ENCODE measurements around the gene CLIP4. TPM values are rescaled to one million over a fixed set of nuclear protein-coding genes. Genes with fewer than 3 reads are reported as not detected.

The CLIP4 gene
- total RNA-seq, 5 donors from 2014 or later (not counting 1 experiment from before 2014, with no cell fraction given) = 38.4 to 54.2 (median 47.7) TPM

- DNase-seq (no peak), ATAC-seq (replicated peaks in 1 of 4) (no peak)
- no peak overlapping the region for H3K27ac ChIP-seq (ENCODE audit: low read length)
- H3K9me3 ChIP-seq = no peaks in the 10 kb centered on the region
- no peaks in the 10 kb centered on the region for H3K9me3 Mint-ChIP-seq
- no peak overlapping the region for H3K4me3 Mint-ChIP-seq
- no peaks in the 10 kb centered on the region for H3K4me1 Mint-ChIP-seq
- 88% methylated on average over 5 of the region's 6 CpGs for WGBS (ENCODE audit: insufficient coverage)
- H3K36me3 ChIP-seq (ENCODE audit: control insufficient read depth in 2 of 2, extremely low read depth in 1 of 2, insufficient read depth in 1 of 2, low read length in 1 of 2) = no peaks in the 10 kb centered on the region
- no peaks in the 10 kb centered on the region for H3K36me3 Mint-ChIP-seq
- H3K4me3 ChIP-seq (ENCODE audit: control insufficient read depth in 1 of 2, extremely low read depth in 1 of 2, low read length in 1 of 2) = no peak overlapping the region
- H3K4me1 ChIP-seq (ENCODE audit: control insufficient read depth in 1 of 2, extremely low read depth in 1 of 2, insufficient read depth in 2 of 2, low read length in 2 of 2) = no peaks in the 10 kb centered on the region
- H3K27ac Mint-ChIP-seq = no peak overlapping the region
- ChIA-PET POLR2A (interaction anchor here in 1 of 2 donors (0.6 kb wide), 1 partner anchor 104 kb away, joined by 4 read pairs; no protein-coding TSS in a partner anchor), CTCF (no interaction called here)
- peaks cover 24 to 34% of the 10 kb centered on the region in 2 donors for H3K27me3 Mint-ChIP-seq
- H3K27me3 ChIP-seq (replicated peaks in 1 of 2; ENCODE audit: control insufficient read depth in 2 of 2, extremely low read depth in 1 of 2, insufficient read depth in 2 of 2, low read length in 1 of 2) = peaks cover 0 to 22% of the 10 kb centered on the region in 2 experiments
Measured at GRCh38 chr2:29236074-29236473, 120.9 kb downstream of the CLIP4 start.

- H3K36me3 Mint-ChIP-seq = no peaks in the 10 kb centered on the region
- POLR2A ChIA-PET = no interaction called here
Measured at GRCh38 chr2:29238497-29238896, 123.3 kb downstream of the CLIP4 start.

More at GRCh38 chr2:29238497-29238896, 123.3 kb downstream of the CLIP4 start:
- no peak overlapping the region for H3K27ac ChIP-seq (ENCODE audit: low read length)
- H3K27me3 ChIP-seq (replicated peaks in 1 of 2; ENCODE audit: control insufficient read depth in 2 of 2, extremely low read depth in 1 of 2, insufficient read depth in 2 of 2, low read length in 1 of 2) = peaks cover 0 to 25% of the 10 kb centered on the region in 2 experiments
- no peak overlapping the region for H3K4me3 ChIP-seq (ENCODE audit: control insufficient read depth in 1 of 2, extremely low read depth in 1 of 2, low read length in 1 of 2)
- Mint-ChIP-seq H3K4me3 (no peak overlapping the region), H3K9me3 (no peaks in the 10 kb centered on the region), H3K27me3 (peaks cover 27 to 39% of the 10 kb centered on the region in 2 donors), H3K4me1 (no peaks in the 10 kb centered on the region), H3K27ac (no peak overlapping the region)
- H3K9me3 ChIP-seq = no peaks in the 10 kb centered on the region
- no peaks in the 10 kb centered on the region for H3K36me3 ChIP-seq (ENCODE audit: control insufficient read depth in 2 of 2, extremely low read depth in 1 of 2, insufficient read depth in 1 of 2, low read length in 1 of 2)
- 40% methylated on average over 1 of the region's 7 CpGs for WGBS (ENCODE audit: insufficient coverage)
- ATAC-seq (replicated peaks in 1 of 4) (no peak), DNase-seq (no peak)
- CTCF ChIA-PET = no interaction called here
- no peaks in the 10 kb centered on the region for H3K4me1 ChIP-seq (ENCODE audit: control insufficient read depth in 1 of 2, extremely low read depth in 1 of 2, insufficient read depth in 2 of 2, low read length in 2 of 2)

Other genes with a start within 250 kb of the CLIP4 start
- gene TRMT61B, start 245.1 kb upstream of the CLIP4 start, total RNA-seq = 10 to 100 TPM; 14.8 to 20.4 (median 17.0) TPM
- 10 to 100 TPM; 58.0 to 68.4 (median 62.9) TPM for gene WDR43, start 220.7 kb upstream of the CLIP4 start, total RNA-seq
- gene TOGARAM2, start 134.1 kb upstream of the CLIP4 start, total RNA-seq = 1 to 10 TPM; 1.7 to 5.2 (median 2.7) TPM
- not detected for gene PCARE, start 40.9 kb upstream of the CLIP4 start, total RNA-seq